GM12865 (cell line): ENCODE measurements around the gene EXOC4.
"Not testable (repeated sequence)": the region's sequence is repeated elsewhere in the genome, so short reads cannot be mapped to it uniquely, and the experiment has no call there.

Experiments used
- DNase-seq: peaks from one replicate; pipeline ENCODE4 v3.0.0; 2010; ENCODE audit warnings: low read depth
- H3K4me3 ChIP-seq: 2 replicates; pipeline ENCODE4 v1.5.1; 2011; ENCODE audit warnings: mild to moderate bottlenecking, low read depth, low read length, control low read depth
- CTCF ChIP-seq: IDR thresholded peaks from 2 replicates; pipeline ENCODE4 v1.5.1; 2011; ENCODE audit warnings: low read length, control low read depth, low read depth, inconsistent platforms; ENCODE audit not compliant: insufficient read depth; ENCODE audit errors: missing control alignments

Gene EXOC4

GRCh38 chr7:133987582-133987981 is 734.7 kb downstream of the EXOC4 start:
- no peak for TF ChIP-seq CTCF
- DNase-seq: no peak
- no peak overlapping the region for H3K4me3 ChIP-seq

- no peak overlapping the region for H3K4me3 ChIP-seq
- no peak for DNase-seq
- no peak for TF ChIP-seq CTCF
Measured at GRCh38 chr7:133993547-133993946, 740.7 kb downstream of the EXOC4 start.

- H3K4me3 ChIP-seq, DNase-seq: not testable (repeated sequence)
Measured at GRCh38 chr7:133994100-133994499, 741.2 kb downstream of the EXOC4 start.

GRCh38 chr7:133997463-133997862 is 744.6 kb downstream of the EXOC4 start:
- DNase-seq: no peak
- H3K4me3 ChIP-seq: no peak overlapping the region
- TF ChIP-seq CTCF: no peak

- H3K4me3 ChIP-seq: no peak overlapping the region
- no peak for DNase-seq
- no peak for TF ChIP-seq CTCF
Measured at GRCh38 chr7:133999178-133999577, 746.3 kb downstream of the EXOC4 start.

GRCh38 chr7:134004829-134005505 is 752.1 kb downstream of the EXOC4 start:
- no peak overlapping the region for H3K4me3 ChIP-seq
- TF ChIP-seq CTCF: no peak
- DNase-seq: no peak

GRCh38 chr7:134009314-134010110 is 756.6 kb downstream of the EXOC4 start:
- H3K4me3 ChIP-seq: no peak overlapping the region
- DNase-seq: no peak
- TF ChIP-seq CTCF: no peak
